A549 (cell line): ENCODE results near the gene GOLGA8S. TPM values are rescaled to one million over a fixed set of nuclear protein-coding genes. Genes with fewer than 3 reads are reported as not detected.
"Not testable (repeated sequence)": the region's sequence is repeated elsewhere in the genome, so short reads cannot be mapped to it uniquely, and the experiment has no call there.

ENCODE experiments used
- ATAC-seq, 2 experiments: fragments of 200-7000 bp in 1 of 2; fragments of >200 bp in 1 of 2; cut with Nextera tagmentation in 1 of 2; cut with Tn5 transposase in 1 of 2; 3 replicates each; pipeline versions ENCODE4 v1.8.0 to v1.9.1; 2018 to 2020; ENCODE audit warnings: mild to moderate bottlenecking in 1 of 2, moderate library complexity in 1 of 2
- CTCF ChIA-PET: fragments of 300-600 bp; sonication (Branson Sonifier 250); formaldehyde crosslinking; extraction: SDS; loops from one replicate; lab custom pipeline; 2021; ENCODE audit warnings: antibody characterized with exemption, inconsistent platforms; lab: Yijun Ruan, JAX
- POLR2A ChIA-PET: fragments of 350-600 bp; formaldehyde crosslinking; extraction: SDS; loops from one replicate; lab custom pipeline; 2021; ENCODE audit warnings: antibody characterized with exemption, inconsistent platforms; lab: Yijun Ruan, JAX
- DNase-seq, 2 experiments: peaks; one replicate each; pipeline versions ENCODE4 v3.0.0 to v3.0.0-alpha.2; 2011 to 2016; ENCODE audit warnings: low read depth in 1 of 2, low spot score in 1 of 2
- FAIRE-seq: peaks from 2 replicates; lab custom pipeline; 2011; peaks lifted over from hg19 to GRCh38; lab: Jason Lieb, UNC
- H3K27ac ChIP-seq, 2 experiments: fragments of >200 bp; sonication (Bioruptor Twin); formaldehyde crosslinking; 3 replicates each; pipeline ENCODE4 v1.5.1; 2016 to 2017
- H3K4me1 ChIP-seq: fragments of >200 bp; sonication (Bioruptor Twin); formaldehyde crosslinking; 3 replicates; pipeline ENCODE4 v1.6.1; 2016
- H3K4me2 ChIP-seq: fragments of >200 bp; sonication (Bioruptor Twin); formaldehyde crosslinking; 3 replicates; pipeline ENCODE4 v1.6.1; 2016
- H3K4me3 ChIP-seq: fragments of >200 bp; sonication (Bioruptor Twin); formaldehyde crosslinking; 3 replicates; pipeline ENCODE4 v1.5.1; 2016
- H3K9me3 ChIP-seq: fragments of >200 bp; sonication (Bioruptor Twin); formaldehyde crosslinking; 3 replicates; pipeline ENCODE4 v1.6.1; 2016
- ATOH8 ChIP-seq: fragments of 250-450 bp; sonication (Bioruptor Pico); IDR thresholded peaks from 2 replicates; pipeline ENCODE4 v1.5.0; 2020; ENCODE audit warnings: low read depth, mild to moderate bottlenecking, moderate library complexity
- BCL3 ChIP-seq: fragments of >200 bp; sonication (Bioruptor Twin); formaldehyde crosslinking; IDR thresholded peaks from 3 replicates; pipeline ENCODE4 v1.6.1; 2016
- CBX2 ChIP-seq: fragments of 200-600 bp; sonication (generic); IDR thresholded peaks from 2 replicates; pipeline ENCODE4 v1.6.1; 2016; ENCODE audit warnings: low read depth, mild to moderate bottlenecking, borderline replicate concordance
- CEBPB ChIP-seq, 2 experiments: fragments of >200 bp in 1 of 2; sonication (Bioruptor Twin) in 1 of 2; formaldehyde crosslinking in 1 of 2; IDR thresholded peaks; 2 replicates each; pipeline ENCODE4 v1.6.1; 2012 to 2016
- EHMT2 ChIP-seq: fragments of 200-600 bp; sonication (generic); IDR thresholded peaks from 2 replicates; pipeline ENCODE4 v1.6.1; 2016; ENCODE audit warnings: antibody characterized with exemption, low read depth, mild to moderate bottlenecking, moderate library complexity
- FOSB ChIP-seq: fragments of 250-450 bp; sonication (Bioruptor Pico); IDR thresholded peaks from 2 replicates; pipeline ENCODE4 v1.5.0; 2020; ENCODE audit warnings: mild to moderate bottlenecking, moderate library complexity
- FOSL2 ChIP-seq, 2 experiments: fragments of 450-650 bp in 1 of 2; fragments of >200 bp in 1 of 2; sonication (Bioruptor Twin) in 1 of 2; formaldehyde crosslinking; IDR thresholded peaks; 2 replicates each; pipeline versions ENCODE4 v1.5.0 to v1.6.1; 2016 to 2020; ENCODE audit warnings: mild to moderate bottlenecking in 1 of 2, moderate library complexity in 1 of 2
- HES2 ChIP-seq: fragments of >200 bp; sonication (Bioruptor Twin); formaldehyde crosslinking; IDR thresholded peaks from 2 replicates; pipeline ENCODE4 v1.6.1; 2016
- HOXB5 ChIP-seq: fragments of 250-450 bp; sonication (Bioruptor Pico); IDR thresholded peaks from 2 replicates; pipeline ENCODE4 v1.5.0; 2020; ENCODE audit warnings: mild to moderate bottlenecking, moderate library complexity
- JUNB ChIP-seq: fragments of >200 bp; sonication (Bioruptor Twin); formaldehyde crosslinking; IDR thresholded peaks from 2 replicates; pipeline ENCODE4 v1.6.1; 2016
- NFE2L2 ChIP-seq: fragments of 150-350 bp; conservative IDR thresholded peaks from 2 replicates; pipeline ENCODE4 v1.6.1; 2014; ENCODE audit warnings: low read length
- PBX3 ChIP-seq: IDR thresholded peaks from 2 replicates; pipeline ENCODE4 v1.6.1; 2012
- PHF8 ChIP-seq: fragments of 200-600 bp; sonication (generic); IDR thresholded peaks from 2 replicates; pipeline ENCODE4 v1.6.1; 2016; ENCODE audit warnings: low read depth, mild to moderate bottlenecking, antibody characterized with exemption, moderate library complexity, borderline replicate concordance
- RAD21 ChIP-seq, 2 experiments: fragments of >200 bp in 1 of 2; sonication (Bioruptor Twin) in 1 of 2; formaldehyde crosslinking in 1 of 2; IDR thresholded peaks in 1 of 2; conservative IDR thresholded peaks in 1 of 2; 2 replicates in 1 of 2; 3 replicates in 1 of 2; pipeline ENCODE4 v1.6.1; 2012 to 2018; ENCODE audit warnings: inconsistent platforms in 1 of 2
- SREBF2 ChIP-seq: fragments of 450-650 bp; IDR thresholded peaks from 2 replicates; pipeline ENCODE4 v1.6.1; 2014; ENCODE audit warnings: mild to moderate bottlenecking, moderate library complexity
- TFCP2L1 ChIP-seq: fragments of 250-450 bp; sonication (Bioruptor Pico); IDR thresholded peaks from 2 replicates; pipeline ENCODE4 v1.5.0; 2021; ENCODE audit warnings: mild to moderate bottlenecking
- TP53 ChIP-seq: fragments of 250-450 bp; sonication (Bioruptor Pico); IDR thresholded peaks from 2 replicates; pipeline ENCODE4 v1.5.0; 2021; ENCODE audit warnings: mild to moderate bottlenecking, moderate library complexity
- ZNF302 ChIP-seq: fragments of 250-450 bp; sonication (Bioruptor Pico); IDR thresholded peaks from 2 replicates; pipeline ENCODE4 v1.9.0; 2021; ENCODE audit warnings: inconsistent platforms, mild to moderate bottlenecking, moderate library complexity
- WGBS: methylation state at CpG from one replicate; pipeline ENCODE4 v1.1.6; 2017; ENCODE audit errors: missing lambda C conversion rate; 5-methylcytosine and 5-hydroxymethylcytosine counted together
- polyA plus RNA-seq, 4 experiments: library from polyadenylated mRNA; depleted of rRNA in 3 of 4; stranded (reverse); fragments of >200 nt; fragmentation: RNase III in 1 of 4; extraction: RNeasy Plus Mini Kit Qiagen cat#74134 plus additional on column Dnase treatment in 1 of 4; gene quantifications; 2 replicates in 3 of 4; 3 replicates in 1 of 4; pipeline ENCODE4 v1.2.3, GENCODE V29; 2011 to 2017

Gene GOLGA8S
- polyA plus RNA-seq, 2 of the 4 experiments (the other 2 are of a cell fraction) = 0.35 to 0.90 TPM

- TF ChIP-seq TFCP2L1 (CRISPR knock-in tag) = no peak
- TF ChIP-seq NFE2L2 = no peak
- no peak for TF ChIP-seq CEBPB (IDR thresholded peaks at IDR 0.05)
- TF ChIP-seq HES2 = no peak
- TF ChIP-seq ZNF302 (CRISPR knock-in tag) = no peak
- no peak for TF ChIP-seq FOSL2 (IDR thresholded peaks at IDR 0.05)
- no peak for TF ChIP-seq FOSL2 (CRISPR knock-in tag; IDR thresholded peaks at IDR 0.05)
- TF ChIP-seq ATOH8 (CRISPR knock-in tag) = no peak
- TF ChIP-seq EHMT2 = no peak
- TF ChIP-seq CBX2 = no peak
- no peak for TF ChIP-seq PHF8
- TF ChIP-seq BCL3 = no peak
- TF ChIP-seq HOXB5 (CRISPR knock-in tag) = no peak
- TF ChIP-seq FOSB (CRISPR knock-in tag) = no peak
- TF ChIP-seq SREBF2 = no peak
- TF ChIP-seq JUNB = no peak
- no peak for TF ChIP-seq RAD21 (conservative IDR thresholded peaks at IDR 0.05 in 1 of 2, IDR thresholded peaks at IDR 0.05 in 1 of 2)
- TF ChIP-seq PBX3 = no peak
- TF ChIP-seq TP53 = no peak
- POLR2A ChIA-PET = no interaction called here
- CTCF ChIA-PET = no interaction called here
These were observed 16.0 kb downstream of the GOLGA8S start for GRCh38 chr15:23370578-23370977.

GRCh38 chr15:23371134-23371533 is 16.6 kb downstream of the GOLGA8S start:
- H3K4me3 ChIP-seq, H3K27ac ChIP-seq, H3K4me1 ChIP-seq, FAIRE-seq, CTCF ChIA-PET, ATAC-seq, H3K9me3 ChIP-seq, DNase-seq, POLR2A ChIA-PET, H3K4me2 ChIP-seq: not testable (repeated sequence)
- 37% methylated on average over 4 of the region's 4 CpGs for WGBS

More at GRCh38 chr15:23370578-23370977, 16.0 kb downstream of the GOLGA8S start:
- Histone ChIP-seq H3K4me1 (no peaks in the 10 kb centered on the region), H3K9me3 (no peaks in the 10 kb centered on the region), H3K4me2 (no peak overlapping the region), H3K4me3 (no peak overlapping the region), H3K27ac (no peak overlapping the region)
- WGBS = 79% methylated on average over 2 of the region's 2 CpGs
- DNase-seq (no peak), ATAC-seq (no peak), FAIRE-seq (no peak)

- DNase-seq, POLR2A ChIA-PET, ATAC-seq, H3K4me1 ChIP-seq, CTCF ChIA-PET, FAIRE-seq, H3K4me3 ChIP-seq, H3K4me2 ChIP-seq, H3K27ac ChIP-seq, H3K9me3 ChIP-seq: not testable (repeated sequence)
- 78% methylated on average over 3 of the region's 3 CpGs for WGBS
These were observed 17.3 kb downstream of the GOLGA8S start for GRCh38 chr15:23371868-23372267.
